ENCODE measurements around the gene SLCO2B1.

SLCO2B1 gene

DNA sequence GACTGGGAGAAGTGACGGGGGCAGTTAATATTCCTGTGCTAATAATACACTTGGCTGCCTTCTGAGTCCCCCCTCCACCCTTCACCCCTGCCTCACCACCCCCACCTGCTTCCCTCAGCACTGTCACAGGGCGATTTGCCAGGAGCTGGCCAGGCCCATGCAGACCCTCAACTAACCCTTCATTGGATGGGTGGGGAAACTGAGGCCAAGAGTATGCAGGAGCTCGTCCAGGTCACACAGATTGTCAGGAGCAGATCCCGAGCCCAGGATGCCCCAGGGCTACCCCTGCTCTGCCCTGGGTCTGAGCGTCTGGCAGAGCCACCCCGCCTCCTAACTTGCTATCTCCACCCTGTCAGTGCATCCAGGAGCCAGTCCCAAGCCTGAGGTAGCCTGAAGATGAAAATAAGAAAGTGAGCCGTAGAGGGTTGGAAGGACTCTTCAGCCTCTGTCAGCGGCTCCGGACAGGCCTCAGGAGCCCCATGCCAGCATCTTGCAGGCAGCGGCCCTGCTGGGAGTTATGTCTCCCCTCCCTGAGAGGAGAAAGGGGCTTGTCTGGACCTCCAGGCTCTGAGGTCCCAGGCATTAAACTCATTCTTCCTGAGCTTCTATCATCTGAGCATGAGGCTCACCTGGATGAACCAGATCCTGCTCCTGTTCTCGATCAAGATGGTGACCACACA lies 95.9 kb downstream of the SLCO2B1 start:
- no peak for DNase-seq (ENCODE audit: low read depth in 2 of 2)

DNA sequence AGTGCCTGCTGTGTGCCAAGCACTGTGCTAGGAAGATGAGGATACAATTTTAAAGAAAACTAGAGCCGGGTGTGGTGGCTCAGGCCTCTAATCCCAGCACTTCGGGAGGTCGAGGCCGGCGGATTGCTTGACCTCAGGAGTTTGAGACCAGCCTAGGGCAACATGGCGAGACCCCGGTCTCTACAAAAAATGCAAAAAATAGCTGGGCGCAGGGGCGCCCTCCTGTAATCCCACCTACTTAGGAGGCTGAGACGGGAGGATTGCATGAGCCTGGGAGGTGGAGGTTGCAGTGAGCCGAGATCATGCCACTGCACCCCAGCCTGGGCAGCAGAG lies 98.0 kb downstream of the SLCO2B1 start:
- DNase-seq (ENCODE audit: low read depth in 2 of 2), result no peak

DNA sequence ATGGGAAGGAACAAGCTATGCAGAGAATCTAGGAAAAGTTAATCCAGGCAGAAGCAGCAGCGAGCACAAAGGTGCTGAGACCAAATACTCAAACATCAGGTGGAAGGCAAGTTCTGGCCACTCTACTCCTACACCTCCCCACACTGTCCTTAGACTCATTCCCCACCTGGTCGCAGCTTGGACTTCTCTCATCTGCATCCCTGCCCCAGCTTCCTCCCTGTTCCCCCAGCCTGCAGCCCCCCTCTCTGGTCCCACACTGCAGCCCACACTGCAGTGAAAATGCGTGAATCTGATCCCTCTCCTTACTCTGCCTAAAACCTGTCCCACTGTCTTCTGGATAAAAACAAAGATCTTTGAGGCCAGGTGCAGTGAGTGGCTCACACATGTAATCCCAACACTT lies 98.8 kb downstream of the SLCO2B1 start:
- DNase-seq (ENCODE audit: low read depth in 2 of 2), result no peak

DNA sequence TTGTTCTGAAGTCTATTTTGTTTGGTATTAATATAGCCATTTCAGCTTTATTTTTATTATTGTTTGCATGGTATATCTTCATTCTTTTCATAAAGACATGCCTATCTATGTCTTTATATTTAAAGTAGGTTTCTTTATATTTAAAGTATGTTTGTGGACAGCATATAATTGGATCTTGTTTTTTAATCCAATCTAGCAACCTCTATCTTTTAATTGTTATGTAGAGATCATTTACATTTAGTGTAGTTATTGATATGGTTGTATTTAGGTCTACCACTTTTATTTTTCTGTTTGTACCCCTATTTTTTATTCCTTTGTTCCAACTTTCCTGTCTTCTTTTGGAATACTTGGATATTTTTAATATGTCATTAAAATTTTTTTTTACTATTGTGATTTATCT lies 103.4 kb downstream of the SLCO2B1 start:
- no peak for DNase-seq (ENCODE audit: low read depth in 2 of 2)
